ENCODE results near the gene MORN1.

The MORN1 gene

DNA sequence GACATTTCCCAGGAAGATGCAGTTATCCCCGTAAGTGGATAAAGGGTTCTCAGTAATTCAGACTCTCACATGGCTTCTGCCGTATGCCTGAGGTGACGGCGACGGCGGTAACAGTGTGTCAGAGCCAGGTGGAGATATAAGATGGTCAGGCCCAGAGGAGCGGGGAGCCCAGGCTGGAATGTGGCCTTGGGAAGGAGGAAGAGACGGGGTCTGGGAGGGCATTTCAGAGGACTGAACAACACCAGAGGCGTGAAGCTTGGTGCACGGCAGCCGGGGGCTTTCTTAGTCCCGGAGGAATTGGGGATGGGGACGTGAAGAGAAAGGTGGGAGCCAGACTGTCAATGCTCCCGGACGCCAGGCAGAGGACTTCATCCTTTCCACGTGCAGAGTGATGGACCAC, 1.3 kb upstream of the MORN1 start:
- DNase-seq (ENCODE audit: low read depth, low spot score): no peak
- H3K4me3 ChIP-seq (ENCODE audit: low read length): peak overlapping the region; percentile 86

DNA sequence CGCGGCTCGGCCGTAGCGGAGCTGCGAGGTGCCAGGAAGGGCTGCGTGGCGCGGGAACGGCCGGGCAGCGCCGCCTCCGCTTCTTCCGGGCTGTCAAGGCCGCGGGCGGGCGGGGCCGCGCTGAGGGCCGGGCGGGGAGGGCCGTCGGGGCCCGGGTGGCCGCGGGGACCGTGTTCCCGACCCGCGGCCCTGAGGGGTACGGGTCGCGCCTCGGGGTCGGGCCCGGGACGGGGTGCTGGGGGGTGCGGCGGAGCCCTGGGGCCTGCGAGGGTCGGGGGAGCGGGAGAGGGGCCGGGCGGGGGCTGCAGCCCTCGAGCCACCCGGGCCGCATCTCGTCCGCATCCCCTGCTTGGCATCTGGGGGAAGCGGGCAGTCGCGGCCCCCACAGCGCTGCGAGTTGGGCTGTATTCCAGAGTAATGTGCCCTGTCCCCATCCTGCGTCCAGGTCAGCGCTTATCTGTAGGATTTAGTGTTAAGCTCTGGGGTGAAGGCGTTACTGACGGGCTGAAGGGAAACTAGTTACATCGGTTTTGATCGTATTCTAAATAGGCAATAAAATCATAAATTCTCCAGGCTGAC, 666 bp upstream of the MORN1 start:
- no peak for DNase-seq (ENCODE audit: low read depth, low spot score)
- peak overlapping the region; percentile 86 for H3K4me3 ChIP-seq (ENCODE audit: low read length)

DNA sequence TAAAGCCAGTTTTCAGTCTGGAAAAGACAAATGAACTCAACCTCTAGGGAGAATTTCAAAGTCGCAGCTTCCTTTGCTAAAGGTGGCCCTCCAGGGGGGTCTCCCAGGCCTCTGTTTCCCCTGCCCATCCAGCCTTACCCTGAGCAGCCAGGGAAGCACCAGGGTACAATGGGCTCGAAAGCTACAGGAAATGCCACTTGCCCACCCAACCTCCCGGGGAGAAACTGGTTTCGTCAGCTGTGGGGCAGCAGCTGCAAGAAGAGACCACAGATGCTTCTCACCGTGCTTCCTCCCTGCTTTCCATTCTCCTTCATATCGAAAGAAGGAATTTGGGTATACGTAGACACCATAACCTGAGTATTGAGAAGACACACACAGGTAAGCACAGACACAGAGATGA, 1.7 kb downstream of the MORN1 start:
- peak; percentile 21 for DNase-seq (ENCODE audit: low read depth, low spot score)

DNA sequence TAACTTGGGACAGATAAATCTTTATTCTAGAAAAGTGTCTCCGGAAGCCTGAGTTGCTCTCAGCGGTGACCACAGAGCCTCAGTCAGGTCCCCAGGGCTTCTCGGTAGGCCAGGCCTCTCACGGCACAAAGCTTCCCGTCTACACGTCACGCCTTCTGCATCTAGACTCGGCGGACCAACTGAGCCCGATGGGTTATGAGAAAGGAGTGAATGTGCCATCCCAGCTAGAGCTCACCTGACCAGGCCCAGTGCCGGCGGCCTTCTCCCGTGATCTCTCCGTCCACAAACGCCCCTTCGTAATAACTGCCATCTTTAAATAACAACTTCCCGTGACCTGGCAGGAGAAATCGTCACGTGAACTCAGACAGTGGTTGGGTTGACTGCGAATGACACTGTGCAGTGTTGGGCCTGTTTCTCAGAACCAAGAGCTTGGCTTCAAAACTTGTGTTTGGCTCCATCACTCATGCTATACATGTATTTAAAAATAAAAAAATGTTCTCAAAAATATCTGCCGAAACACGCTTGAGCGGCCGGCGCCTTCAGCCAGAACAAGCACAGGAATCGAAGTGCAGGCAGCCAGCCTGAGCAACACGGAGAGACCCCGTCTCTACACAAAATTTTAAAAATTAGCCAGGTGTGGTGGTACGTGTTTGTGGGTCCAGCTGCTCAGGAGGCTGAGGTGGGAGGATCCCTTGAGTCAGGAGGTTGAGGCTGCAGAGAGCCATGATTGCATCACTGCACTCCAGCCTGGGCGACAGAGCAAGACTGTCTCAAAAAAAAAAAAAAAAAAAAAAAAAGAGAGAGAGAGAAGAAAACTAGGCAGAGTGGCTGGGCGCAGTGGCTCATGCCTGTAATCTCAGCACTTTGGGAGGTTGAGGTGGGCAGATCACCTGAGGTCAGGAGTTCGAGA, 3.1 kb downstream of the MORN1 start:
- no peak overlapping the region for H3K4me3 ChIP-seq (ENCODE audit: low read length)
- no peak for DNase-seq (ENCODE audit: low read depth, low spot score)

More for the DNA sequence above, 1.7 kb downstream of the MORN1 start:
- peak overlapping the region; percentile 83; the same call in 1 of the 2 replicates for H3K4me3 ChIP-seq (ENCODE audit: low read length)

DNA sequence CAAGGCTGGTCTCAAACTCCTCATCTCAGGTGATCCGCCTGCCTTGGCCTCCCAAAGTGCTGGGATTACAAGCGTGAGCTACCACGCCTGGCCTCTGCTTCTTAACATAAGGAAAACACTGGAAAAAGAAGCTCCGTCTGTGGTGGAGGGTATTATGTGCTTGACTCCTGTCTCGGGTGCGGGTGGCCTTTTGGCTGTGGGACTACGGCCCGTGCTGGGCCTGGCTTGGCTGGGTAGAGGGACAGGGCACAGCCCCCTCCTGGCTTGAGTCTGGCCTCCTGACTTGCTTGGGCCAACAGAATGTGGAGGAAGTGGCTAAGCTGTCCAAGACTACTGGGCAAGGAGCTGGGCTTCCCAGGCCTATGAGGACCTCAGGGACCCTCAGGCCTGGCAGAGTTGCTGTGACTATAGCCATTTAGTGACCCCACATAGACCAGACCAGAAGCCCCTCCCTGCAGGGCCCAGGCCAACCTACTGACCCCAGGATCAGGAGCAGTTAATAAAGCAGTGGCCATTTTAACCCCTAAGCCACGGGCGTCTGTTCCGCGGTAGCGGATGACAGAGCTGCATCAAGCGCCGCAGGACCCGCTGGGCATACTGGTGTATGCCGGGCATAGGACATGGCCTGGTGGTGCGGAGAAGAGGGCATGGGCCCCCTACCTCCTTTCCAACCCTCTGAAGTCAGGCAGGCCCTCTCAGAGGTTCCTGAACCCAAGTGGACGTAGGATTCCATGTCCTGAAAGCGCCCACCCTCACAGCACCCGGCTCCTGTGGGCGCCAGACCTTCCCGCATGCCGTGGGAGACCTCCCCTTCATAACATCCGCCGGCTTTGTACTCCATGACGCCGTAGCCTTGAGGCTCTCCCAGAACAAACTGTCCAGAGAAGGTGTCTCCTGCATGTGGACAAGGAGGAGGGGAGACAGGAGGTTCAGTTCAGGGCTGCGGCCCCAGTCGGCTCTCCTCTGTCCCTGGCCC, 4.4 kb downstream of the MORN1 start:
- no peak overlapping the region for H3K4me3 ChIP-seq (ENCODE audit: low read length)
- no peak for DNase-seq (ENCODE audit: low read depth, low spot score)

DNA sequence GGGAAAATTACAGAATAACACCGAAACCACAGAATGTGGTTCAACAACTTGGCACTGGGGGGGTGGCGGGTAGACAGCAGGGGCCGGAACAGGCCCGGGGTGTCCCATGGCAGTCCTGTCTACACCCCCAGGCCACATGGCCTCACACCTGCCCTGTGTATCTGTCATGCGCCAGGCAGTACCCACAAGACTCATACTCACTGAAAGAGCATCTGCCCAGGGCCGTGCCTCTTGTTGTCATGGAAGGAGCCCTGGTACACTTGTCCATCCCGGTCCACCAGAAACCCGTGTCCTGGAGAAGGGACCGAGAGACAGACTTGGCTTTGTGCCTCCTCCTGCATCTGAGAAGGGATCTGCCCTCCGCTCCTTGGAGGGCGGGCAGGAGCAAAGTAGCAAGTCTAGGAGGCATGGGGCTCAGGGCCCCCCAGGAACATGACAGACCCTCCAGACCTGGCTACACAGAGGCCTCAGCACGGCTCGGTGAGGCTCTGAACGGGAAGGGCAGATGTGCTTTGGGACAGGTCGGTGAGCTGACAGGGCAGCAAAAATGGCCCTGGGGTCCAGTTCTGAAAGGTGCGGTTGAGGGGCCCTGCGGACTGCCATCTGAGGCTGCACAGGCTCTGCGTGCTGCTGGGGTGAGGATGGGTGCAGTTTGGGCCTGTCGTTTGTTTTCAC, 5.6 kb downstream of the MORN1 start:
- no peak overlapping the region for H3K4me3 ChIP-seq (ENCODE audit: low read length)
- no peak for DNase-seq (ENCODE audit: low read depth, low spot score)

DNA sequence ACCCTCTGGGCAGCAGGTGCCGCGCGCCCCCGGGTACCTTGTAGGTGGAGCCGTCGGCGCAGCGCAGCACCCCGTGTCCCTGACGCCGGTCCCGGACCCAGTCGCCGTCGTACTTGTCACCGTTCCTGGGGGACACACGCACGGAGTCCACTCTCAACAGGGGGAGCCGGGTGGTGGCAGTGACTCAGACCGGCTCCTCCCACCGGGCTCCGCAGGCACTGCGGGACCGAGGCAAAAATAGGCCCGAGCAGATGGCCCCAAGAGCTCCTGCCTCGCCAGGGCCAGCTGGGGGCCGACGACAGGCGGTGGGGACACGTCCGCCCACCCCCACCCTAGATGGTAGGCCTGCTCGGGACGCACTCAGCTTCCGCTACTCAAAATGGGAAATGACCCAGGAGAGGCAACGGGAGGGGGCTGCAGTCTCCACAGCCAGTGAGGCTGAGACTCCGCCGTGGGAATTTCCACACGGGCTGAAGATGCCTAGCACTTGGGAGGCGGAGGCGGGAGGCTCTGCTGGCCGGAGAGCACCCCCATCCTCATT, 6.3 kb downstream of the MORN1 start:
- no peak overlapping the region for H3K4me3 ChIP-seq (ENCODE audit: low read length)
- DNase-seq (ENCODE audit: low read depth, low spot score): no peak

DNA sequence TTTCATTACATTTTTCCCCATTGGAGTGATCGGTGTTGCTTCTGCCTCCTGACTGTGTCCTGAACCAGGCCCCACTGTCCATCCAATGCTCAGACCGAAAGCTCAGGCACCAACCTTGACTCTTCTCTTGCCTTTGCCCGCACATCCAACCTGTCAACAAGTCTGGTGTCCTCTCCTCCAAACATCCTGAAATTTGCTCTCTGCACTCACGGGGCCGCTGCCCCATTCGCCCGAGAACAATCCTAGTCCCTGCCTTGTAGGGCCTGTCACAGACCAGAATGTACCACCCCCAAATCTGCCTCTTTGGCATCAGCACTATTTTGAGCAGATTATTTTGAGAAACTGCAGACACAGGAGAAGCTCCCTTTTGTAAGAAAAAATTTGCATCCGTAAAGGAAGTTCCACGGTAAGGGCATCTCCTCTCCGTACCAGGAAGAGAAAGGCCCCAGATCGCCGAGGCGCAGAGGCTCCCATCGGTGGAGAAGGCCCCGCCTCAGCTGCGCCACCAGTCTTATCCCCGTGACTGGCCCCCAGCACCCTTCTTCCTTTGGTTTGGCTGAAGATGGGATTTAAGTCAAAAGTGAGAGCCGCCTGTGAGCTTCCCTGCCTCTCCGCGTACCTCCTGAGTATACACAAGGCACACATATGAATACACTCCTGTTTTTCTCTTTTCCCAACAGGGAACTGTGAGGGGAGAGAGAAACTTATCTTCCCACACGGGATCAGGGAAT, 7.1 kb downstream of the MORN1 start:
- H3K4me3 ChIP-seq (ENCODE audit: low read length): no peak overlapping the region
- no peak for DNase-seq (ENCODE audit: low read depth, low spot score)

DNA sequence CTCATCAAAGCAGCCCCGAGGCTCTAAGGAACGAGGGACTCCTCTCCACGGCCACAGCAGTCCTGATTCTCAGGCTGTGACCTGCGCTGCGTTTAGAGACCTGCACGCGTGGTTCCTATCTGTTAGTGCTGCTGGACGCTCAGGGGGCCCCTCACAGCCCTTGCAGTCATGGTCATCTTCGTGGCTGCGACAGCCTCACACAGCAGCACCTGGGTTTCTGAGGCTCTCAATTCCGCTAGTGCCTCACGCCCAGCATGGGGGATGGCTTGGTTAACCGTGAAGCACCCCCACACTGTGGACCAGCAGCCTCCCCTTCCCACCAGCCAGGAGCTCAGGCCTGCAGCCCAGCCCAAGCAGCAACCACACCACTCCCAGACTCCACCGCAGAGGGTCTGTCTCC, 7.8 kb downstream of the MORN1 start:
- DNase-seq (ENCODE audit: low read depth, low spot score): no peak
- H3K4me3 ChIP-seq (ENCODE audit: low read length): no peak overlapping the region

DNA sequence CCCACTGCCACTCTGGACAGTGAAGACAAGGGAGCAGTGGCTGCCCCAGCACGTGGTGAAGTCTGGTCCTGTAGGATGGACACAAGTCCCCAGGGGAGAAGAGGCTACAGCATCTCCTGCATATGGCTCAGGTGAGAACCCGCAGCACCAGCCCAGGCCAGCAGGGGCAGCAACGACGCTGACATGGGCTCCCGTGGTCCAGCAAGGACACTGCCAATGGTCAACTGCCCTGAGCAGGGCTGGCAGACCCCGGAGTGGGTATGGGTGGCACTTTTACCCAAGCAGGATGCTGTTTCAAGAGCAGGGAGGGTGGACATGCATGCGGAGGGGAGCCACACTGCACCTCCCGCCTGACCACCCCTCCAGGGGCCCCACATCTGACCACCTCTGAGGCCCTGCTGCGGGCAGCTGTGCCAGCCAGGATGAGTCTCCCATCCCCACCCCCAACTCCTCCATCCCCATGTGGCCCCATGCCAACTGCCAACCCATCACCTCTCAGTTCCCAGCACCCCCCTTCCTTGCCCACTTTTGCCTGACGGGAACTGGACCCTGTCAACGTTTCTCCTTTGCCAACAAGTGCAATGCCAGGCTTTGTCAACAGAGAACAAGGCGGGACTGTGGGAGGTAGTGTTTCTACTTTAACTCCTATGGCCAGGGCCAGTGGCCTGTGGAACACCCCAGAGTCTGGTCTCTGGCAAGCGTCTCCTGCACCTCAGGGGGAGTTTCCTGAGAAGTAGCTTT, 8.6 kb downstream of the MORN1 start:
- no peak for DNase-seq (ENCODE audit: low read depth, low spot score)
- no peak overlapping the region for H3K4me3 ChIP-seq (ENCODE audit: low read length)

DNA sequence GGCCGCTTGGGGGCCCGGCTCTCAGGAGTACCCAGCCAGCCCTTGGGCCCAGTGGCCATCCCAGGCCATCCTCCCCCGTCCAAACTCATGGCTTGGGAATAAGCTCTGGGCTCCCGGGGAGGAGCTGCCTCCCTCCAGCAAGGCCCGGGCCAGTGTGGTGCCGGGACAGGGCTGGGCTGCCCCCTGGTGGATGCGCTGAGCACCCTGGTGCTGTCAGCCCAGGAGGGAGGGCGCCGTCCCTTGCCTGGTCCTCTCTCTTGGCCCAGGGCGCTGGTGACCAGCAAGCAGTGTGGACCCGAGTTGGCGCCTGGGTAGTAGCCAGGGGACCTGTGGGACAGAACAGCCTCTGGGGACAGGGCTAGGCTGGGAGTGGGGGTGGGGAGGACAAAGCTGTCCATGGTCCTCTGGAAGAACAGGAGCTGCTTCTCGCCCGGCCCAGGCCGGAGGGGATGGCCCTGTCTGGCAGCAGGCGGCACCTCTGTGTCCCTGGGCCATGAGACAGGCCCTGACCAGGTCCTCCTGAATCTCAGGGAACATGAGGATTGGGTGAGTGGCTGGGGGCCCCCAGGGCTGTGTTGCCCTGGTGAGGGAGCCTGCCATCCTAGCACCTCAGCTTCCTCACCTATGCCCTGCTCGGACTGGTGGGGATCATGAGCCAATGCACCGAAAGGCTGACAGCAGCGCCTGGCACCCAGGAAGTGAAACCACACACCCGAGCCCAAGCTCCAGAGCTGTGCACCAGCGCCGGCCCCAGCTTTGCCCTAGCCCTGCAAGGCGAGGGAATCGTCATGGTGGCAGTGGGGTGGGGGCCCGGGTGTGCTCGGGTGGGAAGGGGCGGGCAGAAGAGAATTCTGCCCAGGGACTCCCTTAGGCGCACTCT, 9.4 kb downstream of the MORN1 start:
- H3K4me3 ChIP-seq (ENCODE audit: low read length): no peak overlapping the region
- peak; percentile 21 for DNase-seq (ENCODE audit: low read depth, low spot score)

DNA sequence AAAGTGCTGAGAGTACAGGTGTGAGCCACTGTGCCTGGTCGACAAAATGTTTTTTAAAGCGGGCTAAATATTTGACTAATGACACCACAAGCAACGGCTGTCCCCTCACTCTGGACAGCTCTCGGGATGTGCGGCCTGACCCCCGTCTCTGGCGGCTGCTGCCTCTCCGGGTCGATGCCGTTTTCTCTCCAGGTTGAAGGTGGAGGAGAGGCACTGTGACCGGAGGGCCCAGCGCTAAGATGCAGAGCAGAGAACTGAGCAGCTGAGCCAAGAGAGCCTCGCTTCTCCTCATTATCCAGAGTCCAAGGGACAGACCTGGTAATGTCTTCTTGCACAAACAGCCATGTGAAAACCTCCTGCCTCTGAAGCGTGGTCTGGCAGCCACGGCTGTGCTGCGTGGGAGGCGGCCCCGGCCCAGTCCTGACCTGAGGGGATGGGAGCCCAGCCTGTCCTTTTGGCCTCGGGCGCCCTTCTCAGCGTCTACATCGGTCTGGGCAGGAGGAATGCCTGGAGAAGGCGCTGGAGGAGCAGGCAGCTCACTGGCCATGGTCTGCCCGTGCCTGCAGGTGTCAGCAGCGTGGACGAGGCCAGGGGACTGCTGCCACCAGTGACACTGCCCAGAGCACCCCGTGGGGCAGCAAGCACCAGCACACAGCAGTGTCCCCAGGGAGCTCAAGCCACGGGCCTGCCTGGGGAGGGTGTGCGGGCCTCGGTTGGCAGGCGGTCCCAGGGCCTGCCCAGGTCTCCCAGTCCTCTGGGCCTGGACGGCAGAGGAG, 10.3 kb downstream of the MORN1 start:
- no peak overlapping the region for H3K4me3 ChIP-seq (ENCODE audit: low read length)
- DNase-seq (ENCODE audit: low read depth, low spot score): no peak

DNA sequence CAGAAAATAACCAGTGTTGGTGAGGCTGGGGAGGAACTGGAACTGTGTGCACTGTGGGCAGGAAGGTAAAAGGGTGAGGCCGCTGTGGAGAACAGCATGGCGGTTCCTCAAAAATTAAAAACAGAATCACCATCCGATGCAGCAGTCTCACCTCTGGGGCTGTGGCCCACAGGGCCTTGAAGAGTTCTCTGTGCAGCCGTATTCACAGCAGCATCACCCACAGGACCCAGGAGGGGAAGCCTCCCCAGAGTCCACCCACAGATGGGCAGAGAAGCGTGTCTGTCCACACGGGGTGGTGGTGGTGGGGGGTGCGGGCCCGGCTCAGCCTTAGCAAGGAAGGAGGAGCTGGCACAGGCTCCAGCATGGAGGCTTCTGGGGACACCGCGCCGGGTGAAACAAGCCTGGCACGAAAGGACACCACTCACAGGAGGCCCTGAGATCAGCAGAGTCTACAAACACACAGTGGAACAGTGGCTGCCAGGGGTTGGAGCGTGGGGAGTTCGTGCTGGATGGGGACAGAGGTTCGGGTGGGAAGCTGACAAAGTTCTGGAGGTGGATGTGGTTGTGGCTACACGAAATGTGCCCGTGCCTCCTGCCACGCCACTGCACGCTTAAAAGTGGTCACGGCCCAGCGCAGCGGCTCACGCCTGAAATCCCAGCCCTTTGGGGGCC, 11.5 kb downstream of the MORN1 start:
- no peak for DNase-seq (ENCODE audit: low read depth, low spot score)
- H3K4me3 ChIP-seq (ENCODE audit: low read length): no peak overlapping the region

DNA sequence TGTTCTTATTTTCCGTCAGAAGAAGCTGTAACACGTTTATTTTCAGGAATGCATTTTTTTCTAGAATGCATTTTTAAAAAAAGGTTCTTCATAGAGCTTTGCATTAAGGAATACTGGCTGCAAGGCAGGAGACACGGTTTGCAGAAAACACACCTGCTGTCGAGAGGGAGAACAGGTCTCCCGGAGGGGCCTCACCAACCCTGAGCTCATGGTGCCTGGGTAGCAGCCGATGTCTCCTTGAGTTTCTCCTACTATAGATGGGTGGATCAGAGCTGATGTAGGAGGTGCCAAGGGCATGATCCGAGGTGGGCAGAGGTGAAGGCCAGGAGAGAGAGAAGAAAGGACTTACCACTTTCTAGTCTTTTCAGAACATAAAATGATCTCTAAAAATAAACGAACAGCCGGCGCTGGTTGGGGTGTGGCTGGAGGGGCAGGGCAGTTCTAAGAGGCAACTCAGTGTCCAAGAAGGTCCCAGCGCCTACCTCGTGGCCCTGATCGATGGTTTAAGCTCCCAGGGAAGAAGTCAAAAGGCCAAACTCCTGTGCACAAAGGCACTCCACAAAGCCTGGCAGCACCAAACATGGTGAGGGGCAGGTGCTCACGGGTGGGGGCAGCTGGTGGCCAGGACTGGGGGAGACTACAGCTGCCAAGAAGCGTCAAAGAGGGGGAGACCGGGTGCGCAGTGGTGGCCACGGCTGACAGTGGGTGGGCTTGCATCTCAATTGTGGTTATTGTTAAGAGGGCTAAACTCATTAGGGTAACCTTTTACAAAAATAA, 12.2 kb downstream of the MORN1 start:
- H3K4me3 ChIP-seq (ENCODE audit: low read length): no peak overlapping the region
- DNase-seq (ENCODE audit: low read depth, low spot score): no peak

DNA sequence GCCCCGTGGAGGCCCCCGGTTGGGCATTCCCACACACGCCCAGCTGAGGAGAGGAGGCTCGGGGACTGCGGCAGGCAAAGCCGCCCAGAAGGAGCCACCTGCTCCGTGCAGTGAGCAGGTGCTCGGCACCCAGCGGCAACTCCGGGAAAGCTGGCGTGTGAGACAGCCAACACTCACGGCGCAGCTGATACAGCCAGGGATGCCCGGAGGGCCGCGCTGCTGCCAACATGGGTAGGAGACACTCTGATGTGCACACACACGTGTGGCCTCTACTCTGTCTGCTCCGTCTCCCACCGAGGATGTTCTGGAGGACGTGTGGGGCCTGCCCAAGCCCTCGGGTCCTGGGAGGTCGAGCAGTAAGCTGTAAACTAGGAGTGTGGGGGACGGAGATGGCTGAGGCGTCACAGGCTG, 12.9 kb downstream of the MORN1 start:
- no peak overlapping the region for H3K4me3 ChIP-seq (ENCODE audit: low read length)
- DNase-seq (ENCODE audit: low read depth, low spot score): no peak

Data from Jurkat, Clone E6-1 (cell line).